ENCODE results near the gene CHIC2.

DNA sequence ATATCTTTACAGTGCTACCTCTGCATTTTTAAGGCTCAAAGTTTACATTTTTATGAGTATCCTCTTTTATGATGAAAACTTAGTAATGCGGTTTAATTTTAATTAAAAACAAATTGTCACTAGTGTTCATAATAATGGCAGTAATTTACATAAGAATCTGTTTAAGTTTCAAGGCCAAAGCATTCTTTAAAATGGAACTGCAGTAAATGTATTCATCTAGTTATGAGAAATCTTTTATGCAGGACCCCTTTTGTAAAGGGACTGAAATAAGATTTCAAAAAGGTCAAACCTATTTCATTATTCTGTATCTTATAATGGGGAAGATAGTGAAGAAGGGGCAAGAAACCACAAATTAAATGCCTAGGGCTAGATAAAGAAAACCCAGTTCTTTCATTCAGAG lies 37.1 kb downstream of the CHIC2 start:
- TF ChIP-seq RAD21 (IDR thresholded peaks at IDR 0.05; ENCODE audit: low read depth), result no peak
- no peak for TF ChIP-seq SRF (IDR thresholded peaks at IDR 0.05; ENCODE audit: low read depth)
